Testis (tissue), 2 donors: ENCODE measurements around the gene TMEM156.

Source experiments
- POLR2A ChIP-seq: fragments of 450-650 bp; IDR thresholded peaks from one replicate; pipeline ENCODE4 v1.6.1; 2017; ENCODE audit warnings: antibody characterized with exemption, mild to moderate bottlenecking, moderate library complexity
- TF ChIP-seq, protein P1 (sequence below), 3 experiments: fragments of 450-650 bp in 2 of 3; fragments of 200-600 bp in 1 of 3; sonication (generic) in 1 of 3; IDR thresholded peaks; one replicate each; pipeline ENCODE4 v1.5.1; 2016 to 2019; ENCODE audit warnings: antibody characterized with exemption in 3 of 3, mild to moderate bottlenecking in 2 of 3, moderate library complexity in 1 of 3

DNA sequence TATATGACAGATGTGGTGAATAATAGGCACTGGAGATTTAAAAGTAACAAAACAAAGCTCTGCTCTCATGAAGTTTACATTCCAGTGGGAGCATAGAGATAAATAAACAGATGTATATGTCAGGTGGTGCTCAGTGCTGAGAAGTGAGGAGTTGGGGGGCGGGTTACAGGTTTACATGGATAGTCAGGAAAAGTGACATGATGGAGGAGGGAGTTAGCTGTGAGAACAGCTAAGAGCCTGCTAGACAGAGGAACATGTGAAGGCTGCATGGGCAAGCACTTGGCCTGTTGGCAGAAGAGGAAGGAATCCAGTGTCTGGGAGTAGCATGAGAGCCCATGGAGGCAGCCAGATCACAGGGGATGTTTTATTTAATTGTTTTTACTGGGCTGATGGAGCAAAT lies 10.2 kb upstream of the TMEM156 start:
- TF ChIP-seq, protein P1, sequence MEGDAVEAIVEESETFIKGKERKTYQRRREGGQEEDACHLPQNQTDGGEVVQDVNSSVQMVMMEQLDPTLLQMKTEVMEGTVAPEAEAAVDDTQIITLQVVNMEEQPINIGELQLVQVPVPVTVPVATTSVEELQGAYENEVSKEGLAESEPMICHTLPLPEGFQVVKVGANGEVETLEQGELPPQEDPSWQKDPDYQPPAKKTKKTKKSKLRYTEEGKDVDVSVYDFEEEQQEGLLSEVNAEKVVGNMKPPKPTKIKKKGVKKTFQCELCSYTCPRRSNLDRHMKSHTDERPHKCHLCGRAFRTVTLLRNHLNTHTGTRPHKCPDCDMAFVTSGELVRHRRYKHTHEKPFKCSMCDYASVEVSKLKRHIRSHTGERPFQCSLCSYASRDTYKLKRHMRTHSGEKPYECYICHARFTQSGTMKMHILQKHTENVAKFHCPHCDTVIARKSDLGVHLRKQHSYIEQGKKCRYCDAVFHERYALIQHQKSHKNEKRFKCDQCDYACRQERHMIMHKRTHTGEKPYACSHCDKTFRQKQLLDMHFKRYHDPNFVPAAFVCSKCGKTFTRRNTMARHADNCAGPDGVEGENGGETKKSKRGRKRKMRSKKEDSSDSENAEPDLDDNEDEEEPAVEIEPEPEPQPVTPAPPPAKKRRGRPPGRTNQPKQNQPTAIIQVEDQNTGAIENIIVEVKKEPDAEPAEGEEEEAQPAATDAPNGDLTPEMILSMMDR (IDR thresholded peaks at IDR 0.05), result no peak
- no peak for TF ChIP-seq POLR2A
